ENCODE measurements around the gene PNKD.

DNA sequence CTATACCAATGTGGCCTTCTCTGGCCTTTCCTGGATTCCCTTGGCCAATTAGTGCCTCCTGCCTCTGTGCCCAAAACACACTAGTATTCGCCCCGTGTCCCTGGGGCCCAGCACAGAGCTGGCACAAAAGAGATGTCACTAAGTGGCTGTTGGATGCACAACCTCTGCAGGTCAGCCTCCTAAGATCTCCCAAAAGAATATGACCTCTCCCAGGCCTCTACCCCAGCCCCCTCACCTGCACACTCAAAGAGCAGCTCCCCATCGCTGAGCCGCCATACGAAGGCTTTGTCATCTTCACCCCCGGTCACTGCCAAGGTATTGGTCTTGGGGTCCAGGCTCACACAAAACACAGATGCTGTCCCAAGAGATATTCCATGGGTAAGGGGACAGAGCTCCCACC is 3.1 kb upstream of the PNKD start:
- TF ChIP-seq, protein P1, sequence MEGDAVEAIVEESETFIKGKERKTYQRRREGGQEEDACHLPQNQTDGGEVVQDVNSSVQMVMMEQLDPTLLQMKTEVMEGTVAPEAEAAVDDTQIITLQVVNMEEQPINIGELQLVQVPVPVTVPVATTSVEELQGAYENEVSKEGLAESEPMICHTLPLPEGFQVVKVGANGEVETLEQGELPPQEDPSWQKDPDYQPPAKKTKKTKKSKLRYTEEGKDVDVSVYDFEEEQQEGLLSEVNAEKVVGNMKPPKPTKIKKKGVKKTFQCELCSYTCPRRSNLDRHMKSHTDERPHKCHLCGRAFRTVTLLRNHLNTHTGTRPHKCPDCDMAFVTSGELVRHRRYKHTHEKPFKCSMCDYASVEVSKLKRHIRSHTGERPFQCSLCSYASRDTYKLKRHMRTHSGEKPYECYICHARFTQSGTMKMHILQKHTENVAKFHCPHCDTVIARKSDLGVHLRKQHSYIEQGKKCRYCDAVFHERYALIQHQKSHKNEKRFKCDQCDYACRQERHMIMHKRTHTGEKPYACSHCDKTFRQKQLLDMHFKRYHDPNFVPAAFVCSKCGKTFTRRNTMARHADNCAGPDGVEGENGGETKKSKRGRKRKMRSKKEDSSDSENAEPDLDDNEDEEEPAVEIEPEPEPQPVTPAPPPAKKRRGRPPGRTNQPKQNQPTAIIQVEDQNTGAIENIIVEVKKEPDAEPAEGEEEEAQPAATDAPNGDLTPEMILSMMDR (IDR thresholded peaks at IDR 0.05; ENCODE audit: low read depth, low read length, poor library complexity, severe bottlenecking), result no peak
- no peak for TF ChIP-seq EZH2phosphoT487 (IDR thresholded peaks at IDR 0.05; ENCODE audit: borderline replicate concordance, low read length)
